Raji (cell line): ENCODE measurements around the gene GARIN3.

ENCODE experiments used
- POLR2A ChIP-seq: IDR thresholded peaks from 2 replicates; pipeline ENCODE4 v1.6.1; 2011; ENCODE audit warnings: low read depth, low read length, control low read depth; ENCODE audit not compliant: insufficient read depth

GARIN3 gene

DNA sequence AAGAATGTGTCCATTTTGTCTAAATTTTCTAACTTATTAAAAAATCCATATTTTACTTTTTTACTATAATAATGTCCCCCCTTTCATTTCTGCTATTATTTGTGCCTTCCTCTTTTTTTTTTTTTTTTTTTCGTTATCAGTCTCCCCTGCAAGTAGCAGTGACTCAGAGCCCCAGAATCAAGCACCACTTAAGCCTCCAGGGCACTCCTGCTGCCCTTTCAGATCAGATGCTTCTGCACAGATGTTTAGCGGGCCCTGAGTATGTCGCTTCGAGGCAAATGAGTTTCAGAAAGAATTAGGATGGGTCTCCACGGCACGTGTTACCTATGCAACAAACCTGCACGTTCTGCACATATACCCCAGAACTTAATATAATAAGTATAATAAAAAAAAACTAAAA, 35.1 kb downstream of the GARIN3 start:
- TF ChIP-seq POLR2A: no peak

DNA sequence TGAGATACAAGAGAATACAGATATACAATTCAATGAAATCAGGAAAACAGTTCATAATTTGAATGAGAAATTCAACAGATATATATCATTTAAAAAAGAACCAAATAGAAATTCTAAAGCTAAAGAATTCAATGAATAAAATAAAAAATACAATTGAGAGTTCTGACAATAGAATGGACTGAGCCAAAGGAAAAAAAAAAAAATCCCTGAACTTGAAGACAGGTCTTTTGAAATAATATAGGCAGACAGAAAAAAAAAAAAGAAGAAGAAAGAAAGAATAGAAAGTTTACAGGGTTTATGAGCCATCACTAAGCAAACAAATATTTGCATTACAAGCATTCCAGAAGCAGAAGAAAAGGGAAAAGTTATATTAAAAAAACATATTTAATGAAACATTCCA, 44.4 kb downstream of the GARIN3 start:
- no peak for TF ChIP-seq POLR2A

DNA sequence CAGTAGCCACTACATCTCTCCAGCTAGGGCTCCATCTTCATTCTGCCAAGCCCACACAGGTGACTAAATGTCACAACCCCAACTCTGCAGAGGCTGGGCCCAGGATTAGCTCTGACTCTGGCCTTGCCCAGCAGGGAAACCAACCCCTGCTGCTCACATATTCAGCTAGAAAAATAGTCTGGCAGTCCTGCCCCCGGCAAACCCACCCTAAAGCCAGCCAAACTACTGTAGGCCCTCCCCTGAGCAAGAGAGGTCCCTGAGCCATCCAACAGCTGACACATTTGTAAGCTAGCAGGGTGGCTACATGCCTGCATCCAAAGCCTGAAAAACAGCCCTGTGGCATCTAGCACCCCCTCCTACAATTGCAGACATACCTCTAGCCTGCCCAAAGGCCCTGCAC, 46.0 kb downstream of the GARIN3 start:
- no peak for TF ChIP-seq POLR2A

DNA sequence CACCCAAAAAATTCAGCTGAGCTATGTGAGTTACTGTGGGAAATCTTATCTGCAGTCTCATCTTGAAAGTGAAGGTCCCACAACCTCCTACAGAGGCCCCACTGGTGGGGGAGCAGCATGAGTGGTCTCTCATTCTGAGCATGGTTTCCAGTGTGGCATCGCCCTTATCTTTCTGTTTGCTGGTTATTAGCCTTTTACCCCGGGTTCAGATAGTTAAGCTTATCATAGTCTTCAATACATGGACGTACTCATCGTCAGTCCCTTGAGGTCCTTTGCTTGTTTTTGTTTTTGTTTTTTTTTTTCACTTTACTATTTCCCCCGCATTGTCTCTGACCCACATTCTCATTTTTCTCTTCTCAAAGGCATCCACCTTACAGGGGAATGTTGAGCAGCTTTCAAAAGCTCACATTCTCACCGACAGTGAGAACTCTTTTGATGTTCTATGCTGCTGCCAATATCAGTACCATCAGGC, 49.5 kb downstream of the GARIN3 start:
- no peak for TF ChIP-seq POLR2A

DNA sequence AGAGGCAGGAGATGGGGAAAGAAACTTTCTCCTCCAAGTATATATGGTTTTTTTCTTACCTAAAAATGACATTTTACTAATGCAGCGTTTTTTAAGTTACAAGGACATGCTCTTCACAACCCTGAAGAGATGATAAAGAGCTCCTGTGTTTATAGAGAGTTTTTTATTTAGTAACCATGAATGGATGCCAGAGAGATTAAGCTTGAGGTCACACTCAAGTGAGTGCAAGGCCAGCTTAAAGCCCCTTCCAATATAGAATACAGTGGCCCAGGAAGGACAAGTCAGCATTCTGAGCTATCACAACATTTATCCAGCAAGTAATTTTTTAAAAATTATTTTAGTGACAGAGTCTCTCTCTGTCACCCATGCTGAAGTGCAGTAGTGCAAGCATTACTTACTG, 50.6 kb downstream of the GARIN3 start:
- no peak for TF ChIP-seq POLR2A

DNA sequence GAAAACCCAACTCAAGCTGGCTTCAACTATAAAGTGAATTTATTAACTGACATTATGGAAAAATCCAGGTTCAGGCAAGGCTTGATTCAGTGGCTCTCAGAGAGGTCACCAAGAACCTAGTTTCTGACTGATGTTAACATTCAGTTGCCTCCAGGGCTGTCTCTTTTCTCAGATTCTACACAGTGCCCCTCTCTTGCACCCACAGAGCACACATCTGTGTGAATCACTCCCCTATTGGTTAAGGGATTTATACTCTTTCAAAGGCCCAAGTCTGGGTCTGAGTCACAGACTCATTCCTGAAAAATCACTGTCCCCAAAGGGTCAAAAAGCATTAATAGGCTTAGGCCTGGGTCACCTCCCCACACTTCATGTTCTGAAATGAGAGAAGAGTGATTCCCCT, 51.1 kb downstream of the GARIN3 start:
- TF ChIP-seq POLR2A: no peak

DNA sequence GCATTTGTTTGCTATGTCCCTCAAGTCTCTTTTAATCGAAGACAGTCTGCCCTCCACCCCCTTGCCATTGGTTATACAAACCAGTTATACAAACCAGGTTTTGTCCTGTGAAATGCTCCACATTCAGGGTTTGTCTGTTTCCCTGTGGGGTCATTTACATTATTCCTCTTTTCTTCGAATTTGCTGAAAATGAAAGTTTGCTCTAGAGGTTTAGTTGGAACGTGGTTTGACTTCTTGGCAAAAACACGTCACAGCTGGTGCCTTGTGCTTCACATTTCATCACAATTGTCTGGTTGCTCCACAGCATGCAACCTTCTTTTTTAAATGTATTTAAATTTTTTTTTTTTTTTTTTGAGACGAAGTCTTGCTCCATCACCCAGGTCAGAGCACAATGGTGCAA, 53.1 kb downstream of the GARIN3 start:
- TF ChIP-seq POLR2A: no peak
